Stimulated activated CD4-positive, alpha-beta T cell treated with anti-CD3 and anti-CD28 coated beads, Interleukin-1b, Interleukin-23, amount 100 ng/mL, for 48 hours (primary cell): ENCODE data around the gene ALDH1A1.

Experiments used
- DNase-seq: peaks from one replicate; pipeline ENCODE4 v3.0.0-alpha.2; 2020

Gene ALDH1A1

DNA sequence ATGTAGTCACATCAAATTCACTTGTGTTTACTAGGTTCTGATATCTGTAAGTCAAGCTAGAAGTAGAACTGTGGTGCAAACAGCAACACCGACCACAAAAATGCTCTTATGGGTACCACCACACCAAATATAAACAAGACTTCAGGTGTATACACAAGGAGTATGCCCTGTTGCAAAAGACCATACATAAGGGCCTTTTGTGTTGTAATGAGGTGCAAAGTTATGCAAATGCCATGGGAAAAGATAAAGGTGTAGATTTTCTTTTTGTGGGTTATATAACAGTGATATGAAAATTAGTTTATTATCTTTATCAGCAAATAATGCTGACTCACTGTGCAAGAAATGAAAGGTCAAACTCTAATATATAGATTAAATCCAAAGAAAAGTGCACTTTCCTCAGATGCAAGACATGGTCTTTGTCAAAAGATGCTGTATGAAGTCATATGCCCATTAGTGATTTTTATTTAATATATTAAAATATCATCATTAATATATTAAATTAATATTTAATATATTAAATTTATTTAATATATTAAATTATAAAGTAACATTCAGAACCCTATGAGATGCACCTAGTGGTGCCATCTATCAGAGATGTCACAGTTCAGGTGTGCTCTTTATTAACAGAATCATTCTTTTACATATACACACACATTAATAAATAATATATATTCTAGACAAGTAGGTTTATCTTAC is 26.7 kb upstream of the ALDH1A1 start:
- DNase-seq = no peak

DNA sequence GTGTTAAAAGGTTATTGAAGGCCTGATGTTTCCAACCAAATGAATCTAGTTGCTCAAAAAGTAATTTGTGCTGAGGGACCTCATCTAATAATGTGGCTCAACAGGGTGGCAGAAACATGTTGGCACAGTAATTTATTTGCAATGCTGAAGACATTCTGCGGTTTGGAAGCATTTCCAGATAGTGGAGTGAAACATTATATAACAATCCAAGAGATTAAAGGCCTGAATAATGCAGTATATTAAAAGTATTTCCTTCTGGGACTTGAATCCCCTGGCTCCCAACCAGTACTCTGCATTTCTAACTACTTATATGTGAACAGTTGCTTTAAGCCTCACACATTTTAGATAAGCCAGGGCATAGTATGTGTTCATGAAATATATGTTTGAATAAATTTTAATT is 25.9 kb upstream of the ALDH1A1 start:
- no peak for DNase-seq

DNA sequence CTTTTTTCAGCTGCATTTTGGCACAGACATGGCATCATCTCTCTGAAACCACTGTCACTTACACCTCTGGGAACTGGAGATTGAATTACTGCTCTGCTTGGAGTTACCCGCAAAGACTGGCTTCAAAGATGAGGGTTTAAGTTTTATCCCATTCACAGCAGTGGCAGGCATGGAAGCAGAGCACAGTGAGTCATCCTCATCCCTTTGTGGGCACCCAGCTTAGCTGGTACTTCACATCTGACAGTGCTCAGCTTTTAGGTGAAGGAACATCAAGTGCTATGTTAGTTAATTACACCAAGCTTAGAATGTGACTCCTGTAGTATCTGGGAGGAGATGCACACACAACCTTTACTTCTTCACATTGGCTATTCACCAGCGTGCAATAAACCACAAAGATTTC is 24.8 kb upstream of the ALDH1A1 start:
- DNase-seq = no peak

DNA sequence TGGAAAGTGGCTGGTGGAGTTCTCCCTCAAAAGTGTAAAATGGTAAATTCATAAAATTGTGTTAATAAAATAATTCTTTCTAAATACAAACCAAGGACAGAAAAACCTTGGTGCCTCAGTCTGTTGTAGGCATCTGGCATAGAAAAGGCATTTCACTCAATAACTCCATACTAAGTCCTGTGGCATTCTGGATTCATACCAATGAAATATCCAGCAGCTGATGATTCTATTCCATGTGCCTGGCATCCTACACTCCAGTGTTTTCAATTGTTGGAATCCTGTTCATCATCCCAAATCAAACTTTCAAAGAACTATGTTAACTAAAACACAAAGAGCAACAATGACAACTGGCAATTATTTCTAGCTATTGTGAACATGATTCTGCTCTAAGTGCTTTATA is 21.6 kb upstream of the ALDH1A1 start:
- no peak for DNase-seq

DNA sequence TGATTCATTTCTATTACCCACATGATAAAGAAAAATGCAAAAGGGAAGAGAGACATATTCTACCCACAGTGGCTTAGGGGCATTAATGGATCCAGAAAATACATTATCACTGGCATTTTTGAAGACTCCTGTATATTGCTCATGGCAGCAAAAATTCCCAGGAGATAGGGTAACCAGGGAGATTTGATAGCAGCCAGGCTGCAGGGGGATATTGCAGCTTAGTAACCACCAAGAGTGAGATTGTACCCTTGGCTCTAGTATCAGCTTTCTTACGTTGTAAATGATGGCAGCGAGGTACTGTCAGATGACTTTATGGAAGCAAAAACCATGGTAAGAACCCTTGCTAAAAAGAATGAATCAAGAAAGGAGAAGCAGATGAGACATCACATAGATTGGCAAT is 19.8 kb upstream of the ALDH1A1 start:
- no peak for DNase-seq

DNA sequence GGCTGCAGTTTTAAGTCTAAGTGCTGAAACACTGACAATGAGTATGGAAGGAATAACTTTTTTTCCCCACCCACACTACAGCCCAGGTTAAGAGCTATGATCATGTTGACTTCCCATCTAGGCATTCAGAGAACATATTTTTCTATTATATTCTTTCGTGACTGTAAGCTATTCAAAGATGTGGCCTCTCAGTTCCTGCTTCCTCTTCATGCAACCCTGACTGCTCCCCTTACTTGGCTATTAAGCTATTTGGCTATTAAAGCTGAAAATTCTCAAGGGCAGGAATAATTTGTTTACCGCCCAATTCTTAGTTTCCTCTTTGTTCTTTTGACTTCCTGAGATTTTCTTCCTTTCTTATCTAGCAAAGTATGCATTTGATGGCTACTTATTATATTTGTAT is 18.6 kb upstream of the ALDH1A1 start:
- no peak for DNase-seq

DNA sequence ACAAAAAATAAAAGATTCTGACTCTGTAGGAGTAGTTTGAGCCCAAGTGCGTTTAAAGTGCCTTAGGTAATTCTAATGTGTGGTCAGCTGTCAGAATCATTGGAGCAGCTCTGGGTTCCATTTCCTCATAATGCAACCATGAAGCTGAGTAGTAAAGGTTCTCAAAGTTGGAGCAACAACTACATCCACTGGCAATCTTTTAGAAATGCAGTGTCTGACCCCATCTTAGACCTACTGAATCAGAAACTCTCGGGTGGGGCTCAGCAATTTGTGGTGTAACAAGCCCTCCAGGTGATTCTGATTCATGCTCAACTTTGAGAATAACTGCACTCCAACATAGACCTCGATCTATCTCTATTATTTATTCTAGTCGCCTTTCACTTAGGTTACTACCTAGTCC is 7.6 kb upstream of the ALDH1A1 start:
- DNase-seq = no peak

DNA sequence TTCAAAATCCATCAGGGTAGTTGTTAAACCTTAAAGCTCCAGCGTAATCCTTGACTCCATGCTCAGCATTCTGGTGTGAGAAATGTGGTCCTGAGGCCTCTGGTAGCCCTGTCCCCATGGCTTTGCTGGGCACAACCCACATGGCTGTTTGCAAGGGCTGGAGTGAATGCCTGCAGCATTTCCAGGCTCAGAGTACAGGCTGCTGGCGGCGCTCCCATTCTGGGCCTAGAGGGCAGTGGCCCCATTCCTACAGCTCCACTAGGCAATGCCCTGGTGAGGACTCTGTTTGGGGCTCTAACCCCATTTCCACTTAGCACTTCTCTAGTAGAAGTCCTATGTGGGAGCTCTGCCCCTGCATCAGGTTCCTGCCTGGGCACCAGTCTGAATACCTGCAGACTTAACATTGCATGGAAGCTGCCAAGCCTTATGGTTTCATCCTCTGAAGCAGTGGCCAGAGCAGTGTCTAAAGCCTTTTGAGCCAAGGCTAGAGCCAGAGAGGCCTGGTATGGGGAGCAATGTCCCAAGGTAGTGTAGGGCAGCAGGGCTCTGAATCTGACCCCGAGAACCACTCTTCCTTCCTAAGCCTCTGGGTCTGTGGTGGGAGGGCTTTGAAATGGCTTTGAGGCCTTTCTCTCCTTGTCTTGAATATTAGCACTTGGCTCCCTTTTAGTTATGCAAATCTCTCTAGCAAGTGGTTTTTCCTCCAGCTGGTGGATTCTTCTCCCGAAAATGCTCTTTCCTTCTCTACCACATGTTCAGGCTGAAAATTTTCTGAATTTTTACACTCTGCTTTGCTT is 5.8 kb upstream of the ALDH1A1 start:
- DNase-seq = no peak

DNA sequence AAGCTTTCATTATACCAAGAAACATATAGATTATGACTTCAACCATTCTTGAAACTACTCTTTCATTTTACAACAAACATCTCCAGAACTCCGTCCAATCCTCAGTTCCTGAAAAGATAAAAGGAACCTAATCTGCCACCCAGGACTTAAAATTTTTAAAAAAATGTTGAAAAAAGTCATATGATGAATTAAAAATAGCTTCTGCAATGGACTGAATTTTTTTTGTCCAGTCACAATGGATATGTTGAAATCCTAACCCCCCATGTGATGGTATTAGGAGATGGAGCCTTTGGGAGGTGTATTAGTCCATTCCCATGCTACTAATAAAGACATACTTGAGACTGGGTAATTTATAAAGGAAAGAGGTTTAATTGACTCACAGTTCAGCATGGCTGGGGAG is 2.7 kb upstream of the ALDH1A1 start:
- no peak for DNase-seq

DNA sequence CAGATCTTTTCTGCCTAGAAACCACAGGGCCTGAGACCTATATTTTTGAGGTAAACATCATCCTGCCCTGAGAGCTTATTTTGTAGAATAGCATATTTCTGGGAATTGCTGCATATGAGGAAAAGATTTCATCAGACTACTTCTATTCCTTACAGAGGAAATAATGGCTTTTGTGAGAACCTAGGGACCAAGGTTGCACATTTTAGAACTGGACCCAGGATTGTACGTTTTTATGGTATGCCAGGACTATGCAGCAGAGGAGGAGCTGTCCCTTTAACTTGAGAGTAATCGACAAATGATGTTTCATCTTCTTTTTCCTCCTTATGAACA is 2.2 kb upstream of the ALDH1A1 start:
- no peak for DNase-seq

DNA sequence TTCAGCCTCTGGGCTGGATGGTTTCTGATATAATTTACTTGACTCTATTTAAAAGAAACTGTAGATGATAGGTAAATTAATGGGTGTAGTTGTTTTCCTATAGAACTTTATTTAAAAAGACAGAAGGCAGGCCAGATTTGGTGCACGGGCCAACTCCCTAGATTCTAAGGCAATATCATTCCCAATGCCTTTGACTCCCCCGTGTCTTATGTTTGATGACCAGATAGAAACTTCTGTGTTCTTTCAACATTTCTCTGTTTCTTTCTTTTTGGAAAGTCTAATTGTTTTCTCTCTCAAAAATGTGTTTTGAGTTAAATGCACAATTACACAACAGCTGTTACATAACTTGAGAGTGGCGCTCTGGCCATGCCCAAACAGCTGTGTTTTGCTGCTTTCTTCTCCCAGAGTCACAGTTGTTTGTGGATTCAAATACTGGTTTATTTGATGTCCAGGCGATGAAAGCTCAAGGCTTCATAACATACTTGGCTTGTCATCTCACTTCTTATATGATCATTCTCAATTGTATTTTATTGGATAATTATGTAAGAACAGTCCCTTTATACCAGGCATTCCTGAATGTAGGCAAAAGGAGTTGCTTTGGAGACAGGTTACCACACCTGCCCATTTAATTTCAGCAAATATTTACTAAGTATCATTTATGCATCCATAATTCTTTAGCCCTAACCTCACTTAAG is 1.7 kb upstream of the ALDH1A1 start:
- no peak for DNase-seq

DNA sequence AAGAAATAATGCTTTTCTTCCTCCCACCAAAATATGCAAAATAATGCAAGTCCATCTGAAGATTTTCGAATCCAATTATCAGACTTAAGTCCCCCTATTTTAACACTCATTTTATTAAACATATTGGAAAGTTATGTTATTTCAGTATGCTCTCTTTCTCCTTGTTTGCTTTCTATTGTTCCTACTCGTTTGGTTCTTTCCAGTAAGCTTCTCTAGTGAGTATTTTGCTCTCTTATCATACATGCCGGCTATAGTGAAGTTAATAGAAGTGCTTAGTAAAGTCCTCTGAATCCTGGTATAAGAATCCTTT is 517 bp downstream of the ALDH1A1 start:
- DNase-seq = no peak

DNA sequence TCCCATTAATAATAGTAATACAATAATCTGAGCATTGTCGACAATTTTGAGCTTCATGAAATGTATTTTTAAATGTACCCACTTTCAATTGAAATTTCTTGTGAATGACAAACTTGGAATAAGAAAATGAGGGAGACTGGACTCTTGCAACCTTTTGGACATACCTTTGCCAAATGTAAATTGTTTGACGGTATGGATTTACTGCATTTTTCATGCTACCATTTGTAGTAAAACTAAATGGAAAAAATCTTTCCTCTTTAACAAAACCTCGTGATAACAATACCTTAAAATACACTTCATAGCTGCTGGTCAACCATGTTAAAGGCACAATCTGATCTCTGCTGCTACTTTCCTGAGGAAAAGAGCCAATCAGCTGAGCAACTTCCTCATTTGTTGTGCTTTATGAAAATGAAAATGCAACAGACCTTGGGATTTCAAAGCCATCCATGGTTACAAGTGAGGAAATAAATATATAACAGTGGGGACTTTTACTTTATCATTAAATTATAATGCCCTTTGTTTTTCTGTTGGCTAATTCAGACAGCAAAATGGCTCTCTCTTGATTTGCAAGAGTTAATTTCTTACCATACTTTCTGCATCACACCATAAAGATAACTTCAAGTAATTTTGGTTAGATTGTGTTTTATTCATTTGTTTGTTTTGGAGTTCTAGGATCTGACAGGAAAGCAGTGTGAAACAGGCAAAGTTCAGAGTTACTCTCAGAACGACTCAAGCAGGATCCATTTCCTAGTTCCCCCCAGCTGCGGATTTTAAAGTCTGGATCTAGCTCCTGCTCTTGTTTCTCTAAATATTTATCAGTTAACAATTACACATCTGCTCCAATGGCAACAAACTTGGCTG is 1.1 kb downstream of the ALDH1A1 start:
- DNase-seq = no peak

DNA sequence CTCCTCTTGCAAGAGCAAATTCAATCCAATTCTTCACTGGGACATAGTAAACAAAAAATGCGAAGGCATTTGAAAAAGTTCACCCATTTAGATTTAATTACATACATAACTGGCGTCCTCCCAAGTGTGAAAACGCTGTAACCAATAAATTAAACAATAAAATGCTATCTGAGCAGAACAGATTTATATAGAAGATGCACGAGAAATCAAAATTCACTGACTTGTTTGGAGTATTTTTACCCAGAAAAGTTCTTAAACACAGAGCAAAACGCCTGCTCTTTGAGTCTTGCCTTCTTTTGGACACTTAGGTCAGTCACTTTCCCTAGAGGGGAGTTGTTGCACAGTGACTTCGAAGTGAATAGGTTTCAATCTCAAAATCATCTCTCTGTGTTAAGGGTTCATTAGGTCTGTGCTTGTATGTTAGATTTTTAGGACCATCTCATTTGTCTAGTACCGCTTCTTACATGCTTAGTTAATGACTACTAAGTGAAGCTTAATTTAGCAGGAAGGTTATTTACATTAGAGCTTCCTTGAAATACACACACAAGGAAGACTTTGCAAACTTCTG is 1.9 kb downstream of the ALDH1A1 start:
- no peak for DNase-seq

DNA sequence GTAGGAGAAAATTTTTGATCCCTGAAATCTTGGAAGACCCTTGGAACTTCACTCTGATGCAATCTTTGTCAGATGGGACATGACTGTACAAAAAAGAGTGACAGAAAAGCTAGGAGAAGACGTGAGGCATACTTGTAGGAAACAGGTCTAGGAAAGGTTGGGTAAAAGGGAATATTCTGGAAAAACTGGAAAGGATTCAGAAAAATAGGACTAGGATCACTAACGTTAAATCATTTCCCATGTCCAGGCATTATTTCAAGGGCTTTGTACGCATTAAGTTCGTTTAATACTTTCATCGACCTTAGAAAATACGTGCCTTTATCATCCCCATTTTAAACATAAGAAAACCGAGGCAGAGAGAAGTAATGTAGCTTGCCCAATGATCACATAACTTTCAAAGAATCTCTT is 2.9 kb downstream of the ALDH1A1 start:
- no peak for DNase-seq

DNA sequence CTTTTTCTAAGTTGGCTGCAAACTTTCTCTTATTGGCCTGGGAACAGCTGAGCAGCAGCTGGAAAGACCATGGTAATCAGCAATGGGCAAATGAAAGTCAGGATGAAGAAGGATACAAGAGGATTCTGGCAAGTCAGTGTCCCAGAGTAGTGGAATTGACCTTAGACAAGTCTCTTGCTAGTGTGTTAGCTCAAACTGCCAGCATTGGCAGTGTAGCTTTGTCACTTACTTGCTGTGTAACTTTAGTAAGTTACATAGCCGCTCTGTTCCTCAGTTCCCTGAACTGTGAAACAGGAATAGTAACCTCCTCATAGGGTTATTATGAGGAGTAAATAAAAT is 3.6 kb downstream of the ALDH1A1 start:
- DNase-seq = no peak

DNA sequence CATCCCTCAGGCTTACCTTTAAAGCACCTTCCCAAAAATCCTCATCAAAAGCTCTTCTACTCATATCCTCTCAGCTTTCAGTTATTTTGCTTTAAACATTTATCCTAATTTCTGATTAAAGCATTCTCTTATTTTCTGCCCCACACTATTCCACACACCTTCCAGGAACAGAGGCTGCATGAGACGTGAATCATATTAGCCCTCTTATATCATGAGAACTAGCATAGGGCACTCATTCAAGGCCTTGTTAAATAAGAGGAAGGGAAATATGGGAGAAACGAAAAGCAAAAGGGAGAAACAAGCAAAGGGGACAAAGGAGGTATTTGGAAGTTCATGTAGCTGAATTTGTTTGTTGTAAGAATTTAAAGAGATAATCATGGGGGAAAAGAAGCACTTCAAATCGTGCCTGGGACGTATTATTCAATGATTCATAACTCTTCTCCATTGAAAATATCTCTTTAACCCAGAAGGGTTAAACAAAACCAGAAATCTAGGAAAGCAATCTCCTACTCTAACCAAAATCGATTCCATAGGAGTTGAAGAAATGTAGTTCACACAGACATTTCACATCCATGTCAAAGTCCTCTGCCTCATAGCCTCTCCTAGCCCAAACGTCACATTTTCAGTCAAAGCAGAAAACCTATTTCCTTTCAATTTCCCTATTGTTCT is 4.1 kb downstream of the ALDH1A1 start:
- no peak for DNase-seq

DNA sequence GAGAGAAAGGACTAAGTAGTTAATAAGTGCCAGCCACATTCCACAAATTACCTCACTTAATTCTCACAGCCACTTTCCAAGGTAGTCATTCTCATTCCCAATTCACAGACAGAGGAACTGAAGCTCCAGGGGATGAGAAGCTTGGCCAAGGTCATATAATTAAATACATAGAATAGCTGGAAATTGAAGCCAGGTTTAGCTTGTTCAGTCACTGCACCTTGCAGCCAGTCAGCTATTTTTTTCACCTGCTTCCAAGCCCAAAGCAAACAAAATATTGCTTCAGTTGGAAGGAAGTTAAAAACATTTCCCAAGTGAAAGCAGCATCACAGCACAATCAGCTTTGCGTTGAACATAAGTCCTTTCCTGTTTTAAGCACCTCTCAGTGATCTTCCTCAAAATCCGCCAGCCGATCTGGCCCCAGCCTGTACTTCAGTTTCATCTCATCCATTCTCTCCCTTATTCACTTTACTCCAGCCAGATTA is 4.8 kb downstream of the ALDH1A1 start:
- DNase-seq = no peak

DNA sequence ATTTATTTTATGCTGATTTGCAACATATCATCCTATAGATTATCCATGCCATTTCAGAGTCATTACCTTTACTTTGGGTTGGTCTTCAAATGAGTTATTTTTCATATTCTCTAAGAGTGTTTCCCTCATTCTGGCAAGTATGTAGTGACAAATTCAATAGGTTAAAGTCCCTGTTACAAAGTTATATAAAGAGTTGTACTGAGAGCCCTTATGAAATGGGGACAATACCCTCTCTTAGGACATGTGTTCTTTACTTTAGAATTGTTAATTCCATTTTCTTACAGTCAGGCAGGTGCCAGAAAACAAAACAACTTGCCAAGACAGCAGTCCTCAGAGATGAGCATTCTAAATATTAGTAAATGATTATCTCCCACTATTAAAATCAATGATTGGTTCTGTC is 6.0 kb downstream of the ALDH1A1 start:
- DNase-seq = no peak

DNA sequence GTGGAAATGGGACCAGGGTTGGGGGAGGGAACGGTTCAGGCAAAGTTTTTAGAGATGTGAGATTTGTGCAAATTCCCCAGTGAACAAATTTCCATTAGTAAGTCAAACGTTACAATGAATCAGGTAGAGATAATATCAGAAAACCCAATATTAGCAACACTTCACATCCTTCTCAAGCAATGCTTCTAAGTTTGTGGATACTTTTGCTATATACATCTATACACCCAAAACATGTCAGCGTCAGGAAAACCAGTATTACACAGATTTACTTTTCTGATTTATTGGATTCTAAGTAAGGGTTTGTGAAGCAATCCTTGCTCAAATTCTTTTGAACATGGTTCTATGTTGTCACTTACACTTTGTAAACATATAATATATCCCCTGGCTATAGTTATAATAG is 6.5 kb downstream of the ALDH1A1 start:
- no peak for DNase-seq

DNA sequence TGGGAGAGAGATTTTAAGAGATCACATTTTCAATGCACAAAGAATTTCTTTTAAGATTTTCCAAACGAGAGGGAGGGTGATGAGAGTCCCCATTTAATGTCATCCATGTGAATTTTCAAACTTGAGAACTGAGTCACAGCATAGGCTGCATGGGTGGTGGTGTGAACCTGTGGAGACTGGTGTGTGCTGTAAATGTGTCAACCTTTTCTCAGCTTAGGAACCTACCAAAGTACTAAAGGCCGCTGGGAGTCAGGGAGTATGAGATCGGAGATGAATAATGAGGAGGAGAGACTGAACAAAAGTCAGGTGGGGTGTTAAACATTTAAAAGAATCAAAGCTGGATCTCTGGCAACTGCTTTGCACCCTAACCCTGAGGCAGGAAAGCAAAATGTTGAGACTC is 7.5 kb downstream of the ALDH1A1 start:
- no peak for DNase-seq

DNA sequence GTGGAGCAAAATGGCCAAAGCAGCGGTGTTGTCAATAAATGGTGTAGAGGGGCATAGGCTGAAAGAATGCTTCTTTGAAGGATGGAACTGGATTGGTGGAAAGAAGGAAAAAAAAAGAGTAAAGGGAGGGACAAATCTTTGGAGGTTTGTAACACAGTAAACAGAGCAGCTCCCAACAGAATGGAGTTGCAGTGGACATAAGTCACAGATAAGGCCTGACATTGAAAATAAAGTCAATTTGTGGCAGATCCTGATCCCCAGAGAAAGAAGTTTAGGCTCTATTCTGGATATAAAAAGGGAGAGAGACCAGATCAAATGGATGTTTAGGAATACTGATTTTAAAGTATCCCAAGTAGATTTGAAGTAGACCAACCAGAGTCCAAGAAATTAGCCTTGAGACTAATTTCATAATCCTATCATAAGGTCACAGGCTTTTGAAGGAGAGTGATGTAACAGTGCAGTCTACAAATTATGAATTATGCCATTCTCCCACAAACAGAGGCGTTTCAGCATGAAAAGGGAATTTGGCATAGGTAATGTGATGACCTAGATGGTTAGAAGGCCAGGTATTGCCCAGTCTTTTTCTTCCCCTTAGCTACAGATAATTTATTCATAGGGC is 8.9 kb downstream of the ALDH1A1 start:
- DNase-seq = no peak
